Measurements from ENCODE around the gene PI16. TPM values are rescaled to one million over a fixed set of nuclear protein-coding genes. Genes with fewer than 3 reads are reported as not detected.

The PI16 gene
- total RNA-seq, 1 donor from 2014 or later, result not detected

DNA sequence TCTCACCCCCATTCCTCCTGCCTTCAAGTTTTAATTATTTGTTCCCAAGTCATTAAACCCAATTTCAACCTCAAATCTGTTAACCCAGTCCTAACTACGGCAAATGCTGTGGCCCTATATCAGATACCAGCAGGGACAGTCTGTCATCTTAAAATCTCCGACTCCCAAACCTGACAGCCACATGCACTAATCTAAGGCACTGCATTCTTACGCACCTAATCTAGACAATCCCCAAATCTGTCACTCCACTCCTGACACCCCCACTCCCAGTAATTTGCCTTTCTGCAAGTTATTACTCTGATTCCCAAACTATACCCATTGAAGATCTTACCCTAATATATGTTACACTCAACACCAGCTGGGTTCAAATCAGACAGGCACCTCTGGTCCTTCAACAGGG lies 29.0 kb downstream of the PI16 start:
- no peak for DNase-seq (ENCODE audit: extremely low spot score, unreplicated experiment)

DNA sequence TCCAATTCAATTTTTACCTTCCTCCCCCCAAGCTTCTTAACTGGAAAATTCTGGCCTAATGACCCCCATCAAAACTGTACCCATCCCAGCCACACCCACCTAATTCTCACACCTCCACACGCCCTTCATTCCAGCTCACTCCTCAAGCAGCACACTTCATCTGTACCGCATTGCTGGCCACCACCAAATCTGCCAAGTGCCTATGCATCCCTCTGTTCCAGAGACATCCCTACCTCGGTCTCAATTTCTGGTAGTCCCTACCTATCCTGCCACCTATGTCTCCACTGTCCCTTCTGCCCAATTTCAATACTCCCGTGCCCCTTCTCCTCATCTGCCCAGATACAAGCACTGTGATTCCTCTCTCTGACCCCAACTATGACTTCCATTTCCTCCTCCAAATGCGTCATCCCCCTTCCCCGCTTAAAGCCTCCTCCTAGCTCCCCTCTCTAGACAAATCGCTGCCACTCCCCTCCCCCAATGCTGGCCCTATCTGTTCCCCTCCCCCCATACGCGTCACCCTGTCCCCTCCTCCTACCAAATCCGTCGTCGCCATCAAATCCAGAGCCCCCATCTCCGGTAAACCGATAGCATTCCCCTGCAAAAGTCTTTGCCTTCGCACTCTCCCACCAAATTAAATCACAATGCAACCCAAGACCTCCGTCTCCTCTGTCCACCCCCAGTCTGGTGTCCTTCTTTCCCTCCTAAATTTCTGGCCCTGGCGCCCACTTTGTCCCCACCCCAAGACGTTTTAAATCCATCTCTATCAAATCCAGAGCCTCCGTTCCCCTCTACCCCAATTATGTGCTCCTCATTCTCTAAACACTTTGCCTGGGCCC lies 30.3 kb downstream of the PI16 start:
- Mint-ChIP-seq H3K9me3 (peaks cover 3% of the 10 kb centered on the region), H3K36me3 (peaks cover 6% of the 10 kb centered on the region), H3K27ac (no peak overlapping the region), H3K27me3 (no peaks in the 10 kb centered on the region), H3K4me1 (ENCODE audit: unreplicated experiment) (peaks cover 30% of the 10 kb centered on the region), H3K4me3 (no peak overlapping the region)
- no peak for DNase-seq (ENCODE audit: extremely low spot score, unreplicated experiment)
- no peak for TF ChIP-seq CTCF (conservative IDR thresholded peaks at IDR 0.05)

More for the DNA sequence above, 29.0 kb downstream of the PI16 start:
- Mint-ChIP-seq H3K9me3 (no peaks in the 10 kb centered on the region), H3K4me1 (ENCODE audit: unreplicated experiment) (peaks cover 38% of the 10 kb centered on the region), H3K27me3 (no peaks in the 10 kb centered on the region), H3K4me3 (no peak overlapping the region), H3K36me3 (peaks cover 6% of the 10 kb centered on the region), H3K27ac (no peak overlapping the region)
- no peak for TF ChIP-seq CTCF (conservative IDR thresholded peaks at IDR 0.05)

DNA sequence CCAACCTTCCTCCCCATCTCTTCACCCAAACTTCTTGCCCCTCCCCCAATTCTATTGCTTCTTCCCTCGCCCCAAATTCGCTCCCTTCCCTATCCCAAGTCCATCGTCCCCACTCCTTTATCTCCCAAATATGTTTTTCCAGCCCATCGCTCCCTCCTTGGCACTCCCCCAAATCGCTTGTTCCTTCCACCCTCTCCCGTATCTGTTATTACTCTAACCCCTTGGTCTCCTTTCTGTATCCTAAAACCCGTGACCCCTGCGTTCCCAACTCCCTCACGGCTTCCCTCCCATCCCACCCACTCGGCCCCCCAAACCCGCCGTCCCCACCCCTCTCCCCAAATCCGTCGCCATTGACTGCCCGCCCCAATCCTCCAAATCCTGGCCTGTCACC lies 30.9 kb downstream of the PI16 start:
- no peak overlapping the region for H3K27ac Mint-ChIP-seq
- peaks cover 3% of the 10 kb centered on the region for H3K9me3 Mint-ChIP-seq
- H3K27me3 Mint-ChIP-seq, result no peaks in the 10 kb centered on the region
- TF ChIP-seq CTCF (conservative IDR thresholded peaks at IDR 0.05), result no peak
- peaks cover 27% of the 10 kb centered on the region for H3K4me1 Mint-ChIP-seq (ENCODE audit: unreplicated experiment)
- peaks cover 6% of the 10 kb centered on the region for H3K36me3 Mint-ChIP-seq
- DNase-seq (ENCODE audit: extremely low spot score, unreplicated experiment), result no peak
- H3K4me3 Mint-ChIP-seq, result no peak overlapping the region

GRCh38 chr6:36985808-36986703 lies 31.5 kb downstream of the PI16 start, which contains the start of gene MTCH1:
MTCH1 (minus strand) TSS chr6:36986196; CDS start chr6:36986173, 23 bp downstream.
- H3K36me3 Mint-ChIP-seq, result peaks cover 6% of the 10 kb centered on the region
- DNase-seq (ENCODE audit: extremely low spot score, unreplicated experiment), result peak; percentile 95
- H3K27me3 Mint-ChIP-seq, result no peaks in the 10 kb centered on the region
- peaks cover 3% of the 10 kb centered on the region for H3K9me3 Mint-ChIP-seq
- no peak for TF ChIP-seq CTCF (conservative IDR thresholded peaks at IDR 0.05)
- peak within 1 kb of the TSS; percentile 98 for H3K27ac Mint-ChIP-seq
- H3K4me1 Mint-ChIP-seq (ENCODE audit: unreplicated experiment), result peaks cover 21% of the 10 kb centered on the region
- H3K4me3 Mint-ChIP-seq, result peak within 1 kb of the TSS; percentile 100

- no peak for TF ChIP-seq CTCF (conservative IDR thresholded peaks at IDR 0.05)
- peak overlapping the region; percentile 98 for H3K27ac Mint-ChIP-seq
- peak overlapping the region; percentile 100 for H3K4me3 Mint-ChIP-seq
- no peaks in the 10 kb centered on the region for H3K27me3 Mint-ChIP-seq
- no peak for DNase-seq (ENCODE audit: extremely low spot score, unreplicated experiment)
- H3K9me3 Mint-ChIP-seq, result peaks cover 3% of the 10 kb centered on the region
- H3K36me3 Mint-ChIP-seq, result peaks cover 5% of the 10 kb centered on the region
- peaks cover 19% of the 10 kb centered on the region for H3K4me1 Mint-ChIP-seq (ENCODE audit: unreplicated experiment)
Observed at GRCh38 chr6:36986704-36987047, 32.1 kb downstream of the PI16 start.
